ENCODE data around the gene RCN1. TPM values are rescaled to one million over a fixed set of nuclear protein-coding genes. Genes with fewer than 3 reads are reported as not detected.

Gene RCN1
- total and polyA plus RNA-seq, 2 donors (not counting 3 experiments of a cell fraction or from before 2014, with no cell fraction given): 174 to 285 TPM

GRCh38 chr11:32055861-32056260 is 35.0 kb upstream of the RCN1 start:
- dilution Hi-C loops (cut with MboI; ENCODE audit: extremely low pct_ligation_motif_present, low sequenced_read_pairs): no loop called here
- Histone ChIP-seq H3K4me2 (ENCODE audit: insufficient read depth, low read length) (no peak overlapping the region), H4K20me1 (replicated peaks; ENCODE audit: control insufficient read depth, extremely low read depth, insufficient read depth, low read length) (no peaks in the 10 kb centered on the region), H2AFZ (ENCODE audit: low read depth, low read length) (no peak overlapping the region), H3K27ac (ENCODE audit: insufficient read depth, low read depth, low read length) (no peak overlapping the region), H3K36me3 (ENCODE audit: control insufficient read depth in 2 of 2, extremely low read depth in 1 of 2, insufficient read depth in 2 of 2, low read length in 2 of 2) (no peaks in the 10 kb centered on the region), H3K27me3 (ENCODE audit: control insufficient read depth in 2 of 2, insufficient read depth in 2 of 2, low read length in 2 of 2) (peaks cover 29 to 35% of the 10 kb centered on the region in 2 experiments), H3K9me3 (replicated peaks; ENCODE audit: control insufficient read depth, insufficient read depth, low read length) (no peaks in the 10 kb centered on the region), H3K4me1 (ENCODE audit: control insufficient read depth, extremely low read depth, insufficient read depth, low read length) (no peaks in the 10 kb centered on the region), H3K9me1 (replicated peaks; ENCODE audit: control insufficient read depth, extremely low read depth, insufficient read depth, low read length) (no peaks in the 10 kb centered on the region), H3K4me3 (replicated peaks in 1 of 3; ENCODE audit: insufficient read depth in 1 of 3, low read depth in 1 of 3, low read length in 3 of 3) (no peak overlapping the region), H3K9ac (replicated peaks; ENCODE audit: extremely low read depth, insufficient read depth, low read length) (no peak overlapping the region), H3K79me2 (ENCODE audit: control insufficient read depth, insufficient read depth, low read length) (no peaks in the 10 kb centered on the region)
- TF ChIP-seq MAX (IDR thresholded peaks at IDR 0.05; ENCODE audit: insufficient read depth, insufficient read length) (no peak), POLR2AphosphoS5 (IDR thresholded peaks at IDR 0.05; ENCODE audit: insufficient read depth, low read depth, low read length) (no peak), POLR2A (IDR thresholded peaks at IDR 0.05; ENCODE audit: low read depth, low read length) (no peak), EZH2 (IDR thresholded peaks at IDR 0.05; ENCODE audit: borderline replicate concordance, low read depth, low read length, severe bottlenecking) (no peak), CTCF (IDR thresholded peaks at IDR 0.05; ENCODE audit: extremely low read depth in 1 of 2, insufficient read depth in 1 of 2, low read depth in 1 of 2, low read length in 2 of 2) (no peak), JUN (IDR thresholded peaks at IDR 0.05; ENCODE audit: borderline replicate concordance, insufficient read depth, insufficient read length, low read depth) (no peak), MYC (IDR thresholded peaks at IDR 0.05; ENCODE audit: low read depth, low read length) (no peak), GATA2 (IDR thresholded peaks at IDR 0.05; ENCODE audit: insufficient read depth, insufficient read length, low read depth, low read length) (no peak), FOS (IDR thresholded peaks at IDR 0.05; ENCODE audit: borderline replicate concordance, insufficient read depth, low read length) (no peak)
- intact Hi-C loops (cut with micrococcal nuclease): no loop called here
- FAIRE-seq (no peak), DNase-seq (ENCODE audit: low read depth, low spot score) (peak; percentile 9)
- POLR2A ChIA-PET: no interaction called here
- BruUV-seq (replicated peaks): no TSS peak
- CTCF ChIA-PET: interaction anchor here (0.9 to 6.3 kb wide), 5 partner anchors 16 to 118 kb away, joined by 3 to 249 read pairs (median 6); no protein-coding TSS in a partner anchor
